Adipocyte (in vitro differentiated cells): Measurements from ENCODE around the gene ITGB3BP.

Experiments used
- DNase-seq: peaks from one replicate; pipeline ENCODE4 v3.0.0-alpha.2; 2015; ENCODE audit warnings: low read depth
- H3K27me3 ChIP-seq: replicated peaks from 2 replicates; pipeline ENCODE4 v1.7.0; 2013; ENCODE audit warnings: mild to moderate bottlenecking, low read length, moderate library complexity; ENCODE audit not compliant: control insufficient read depth, insufficient read depth
- H3K36me3 ChIP-seq: 2 replicates; pipeline ENCODE4 v1.7.0; 2013; ENCODE audit warnings: low read length, mild to moderate bottlenecking, moderate library complexity; ENCODE audit not compliant: control insufficient read depth, insufficient read depth, severe bottlenecking
- H3K4me1 ChIP-seq: 2 replicates; pipeline ENCODE4 v1.7.0; 2013; ENCODE audit warnings: mild to moderate bottlenecking, low read length, moderate library complexity; ENCODE audit not compliant: control insufficient read depth, insufficient read depth
- H3K4me3 ChIP-seq: 2 replicates; pipeline ENCODE4 v1.7.0; 2013; ENCODE audit warnings: mild to moderate bottlenecking, low read length, moderate library complexity
- H3K9ac ChIP-seq: 2 replicates; pipeline ENCODE4 v1.7.0; 2013; ENCODE audit warnings: mild to moderate bottlenecking, low read length, moderate library complexity
- H3K9me3 ChIP-seq: 2 replicates; pipeline ENCODE4 v1.7.0; 2013; ENCODE audit warnings: mild to moderate bottlenecking, low read length, moderate library complexity; ENCODE audit not compliant: control insufficient read depth

The ITGB3BP gene

DNA sequence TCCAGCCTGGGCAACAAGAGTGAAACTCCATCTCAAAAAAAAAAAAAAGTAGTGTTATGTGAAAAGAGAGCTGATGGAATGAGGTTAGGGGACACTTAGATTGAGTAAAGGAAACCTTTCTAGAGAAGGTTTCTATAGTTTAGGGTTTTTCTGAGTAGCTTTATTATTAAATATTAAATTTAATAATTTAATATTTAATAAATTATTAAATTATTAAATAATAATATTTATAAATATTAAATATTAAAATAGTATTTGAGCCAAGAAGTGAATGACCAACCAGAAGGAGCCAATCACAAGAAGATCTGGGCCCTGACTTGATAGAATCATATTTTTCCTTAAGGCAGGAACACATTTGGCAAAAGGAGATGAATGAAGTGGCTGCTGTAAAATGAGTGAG lies 104.9 kb downstream of the ITGB3BP start:
- no peak overlapping the region for H3K4me3 ChIP-seq
- no peak for DNase-seq
- peaks cover 5% of the 10 kb centered on the region for H3K4me1 ChIP-seq
- no peaks in the 10 kb centered on the region for H3K36me3 ChIP-seq
- H3K9ac ChIP-seq: no peak overlapping the region
- H3K9me3 ChIP-seq: no peaks in the 10 kb centered on the region
- H3K27me3 ChIP-seq: no peaks in the 10 kb centered on the region

DNA sequence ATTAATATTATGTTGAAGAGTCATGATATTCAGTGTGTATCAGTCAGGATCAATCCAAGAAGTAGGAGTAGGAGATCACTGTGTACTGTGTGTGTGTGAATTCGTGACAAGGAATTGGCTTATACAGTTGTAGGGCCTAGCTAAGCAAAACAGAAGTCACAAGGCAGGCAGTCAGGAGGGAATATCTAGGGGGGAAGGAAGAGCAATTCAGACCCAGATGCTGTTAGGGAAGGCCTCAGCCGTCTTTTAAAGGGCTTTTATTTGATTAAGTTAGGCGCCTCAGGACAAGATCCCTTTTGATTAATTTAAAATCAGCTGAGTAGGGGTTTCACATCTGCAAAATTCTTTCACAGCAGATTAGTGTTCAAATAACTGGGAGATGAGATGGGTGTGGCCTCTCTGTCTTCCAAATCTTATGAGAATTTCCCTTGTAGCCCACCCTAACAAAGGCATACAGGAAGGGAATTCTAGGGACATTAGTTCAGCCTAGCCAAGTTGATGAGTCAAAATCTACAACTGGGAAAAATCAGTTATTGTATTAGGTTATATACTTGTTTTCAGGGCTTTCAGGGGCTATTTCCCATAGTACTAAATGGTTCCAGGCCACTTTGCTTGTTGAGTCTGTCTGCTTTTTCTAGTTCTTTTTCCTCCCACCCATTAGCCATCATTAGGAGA lies 108.2 kb downstream of the ITGB3BP start:
- H3K9me3 ChIP-seq: no peaks in the 10 kb centered on the region
- no peak for DNase-seq

DNA sequence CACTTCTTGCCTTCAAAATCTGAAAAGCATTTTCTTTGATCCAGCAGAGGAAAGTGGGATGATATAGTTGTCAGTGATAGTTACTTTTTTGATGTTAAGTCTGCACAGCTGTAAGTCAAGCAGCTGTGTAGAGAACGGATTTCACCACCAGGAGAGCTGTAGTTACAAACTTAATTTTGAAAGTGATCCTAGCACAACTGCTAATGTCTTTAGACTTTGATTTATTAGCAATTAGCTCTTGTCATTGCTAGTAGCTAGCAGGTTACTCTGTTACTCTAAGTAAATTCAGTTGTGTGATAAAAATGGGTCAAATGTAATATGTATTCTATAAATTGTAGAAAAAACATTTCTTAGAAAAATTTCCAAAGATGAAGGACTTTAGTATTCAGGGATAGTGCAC lies 109.6 kb downstream of the ITGB3BP start:
- Histone ChIP-seq H3K9ac (no peak overlapping the region), H3K4me3 (no peak overlapping the region), H3K9me3 (no peaks in the 10 kb centered on the region), H3K27me3 (no peaks in the 10 kb centered on the region), H3K36me3 (no peaks in the 10 kb centered on the region), H3K4me1 (peaks cover 11% of the 10 kb centered on the region)
- no peak for DNase-seq

More for the DNA sequence above, 108.2 kb downstream of the ITGB3BP start:
- H3K9ac ChIP-seq: no peak overlapping the region
- no peaks in the 10 kb centered on the region for H3K36me3 ChIP-seq
- no peaks in the 10 kb centered on the region for H3K27me3 ChIP-seq
- peaks cover 11% of the 10 kb centered on the region for H3K4me1 ChIP-seq
- no peak overlapping the region for H3K4me3 ChIP-seq

DNA sequence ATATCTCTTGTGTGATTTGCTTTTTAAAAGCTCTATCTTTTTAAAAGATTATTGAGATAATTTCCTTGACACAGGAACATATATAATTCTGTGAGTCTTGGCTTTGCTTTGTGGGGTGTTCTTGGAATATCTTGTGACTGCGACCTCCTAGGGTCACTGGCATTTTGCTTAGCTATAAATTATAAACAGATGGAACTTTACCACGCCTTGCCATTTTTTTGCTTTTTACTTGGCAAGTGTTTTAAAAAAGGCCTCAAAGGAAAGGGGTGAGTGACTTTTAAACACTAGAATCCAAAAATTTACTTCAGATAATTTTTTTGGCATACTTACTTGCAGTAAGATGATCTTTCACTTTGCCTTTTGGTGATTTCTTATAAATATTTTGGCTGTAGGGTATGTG lies 112.0 kb downstream of the ITGB3BP start:
- Histone ChIP-seq H3K4me1 (peaks cover 6% of the 10 kb centered on the region), H3K9ac (no peak overlapping the region), H3K9me3 (no peaks in the 10 kb centered on the region), H3K36me3 (no peaks in the 10 kb centered on the region), H3K4me3 (no peak overlapping the region), H3K27me3 (no peaks in the 10 kb centered on the region)
- peak; percentile 77 for DNase-seq

DNA sequence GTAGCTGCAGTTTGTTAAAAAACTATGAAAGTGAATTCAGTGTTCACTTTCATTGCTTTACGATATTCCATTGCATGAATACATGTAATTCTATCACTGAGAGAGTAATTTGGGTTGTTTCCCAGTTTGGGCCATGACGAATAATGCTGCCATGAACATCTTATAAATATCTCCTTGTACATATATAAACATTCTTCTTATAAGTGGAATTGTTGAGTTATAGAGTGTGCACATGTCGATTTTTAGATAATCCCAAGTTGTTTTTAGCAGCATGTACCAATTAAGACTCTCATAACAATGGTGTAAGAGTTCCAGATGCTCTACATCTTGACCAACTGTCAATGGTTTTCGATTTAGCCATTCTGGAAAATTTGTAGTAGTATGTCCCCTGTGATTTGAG lies 114.7 kb downstream of the ITGB3BP start:
- Histone ChIP-seq H3K4me1 (peaks cover 6% of the 10 kb centered on the region), H3K4me3 (no peak overlapping the region), H3K9ac (no peak overlapping the region), H3K36me3 (peaks cover 8% of the 10 kb centered on the region), H3K9me3 (no peaks in the 10 kb centered on the region), H3K27me3 (no peaks in the 10 kb centered on the region)
- DNase-seq: peak; percentile 59

DNA sequence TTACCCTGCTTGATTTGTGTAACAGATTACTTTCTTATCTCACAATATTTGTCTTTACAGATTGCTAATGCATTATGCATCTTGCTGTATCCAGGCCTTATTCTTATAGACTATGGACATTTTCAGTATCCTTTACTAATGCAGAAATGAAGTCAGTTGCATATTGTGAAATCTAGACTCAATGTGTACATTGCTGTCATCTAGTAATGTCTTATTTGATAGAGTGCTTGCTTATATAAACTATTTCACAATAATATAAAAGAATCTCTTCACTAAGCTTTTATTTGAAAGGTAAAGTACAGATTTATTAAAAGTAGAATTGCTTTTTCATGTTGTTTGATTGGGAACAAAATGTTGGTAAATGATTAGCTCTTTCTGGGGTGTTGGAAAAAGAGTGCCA lies 116.0 kb downstream of the ITGB3BP start:
- peak; percentile 41 for DNase-seq
- Histone ChIP-seq H3K36me3 (peaks cover 8% of the 10 kb centered on the region), H3K4me1 (peaks cover 6% of the 10 kb centered on the region), H3K9ac (no peak overlapping the region), H3K4me3 (no peak overlapping the region), H3K27me3 (no peaks in the 10 kb centered on the region), H3K9me3 (no peaks in the 10 kb centered on the region)

DNA sequence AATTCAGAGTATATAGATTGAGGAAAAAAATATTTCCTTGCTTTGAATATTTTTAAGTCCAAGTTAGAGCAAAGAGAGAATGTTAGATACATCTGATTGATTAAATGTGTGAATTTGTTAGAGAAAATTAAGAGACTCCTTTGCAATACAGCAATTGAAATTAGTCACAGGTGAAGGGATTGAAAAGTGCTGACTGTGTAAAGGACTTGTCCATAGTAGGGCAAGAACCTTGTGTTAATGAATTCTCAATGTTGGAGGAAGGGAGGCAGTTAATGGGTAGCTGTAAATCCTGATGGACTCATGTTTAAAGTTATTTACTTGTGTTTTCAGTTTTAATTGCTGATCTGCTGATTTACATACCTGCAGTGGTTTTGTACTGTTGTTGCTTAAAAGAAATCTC lies 117.0 kb downstream of the ITGB3BP start:
- peaks cover 3% of the 10 kb centered on the region for H3K4me1 ChIP-seq
- H3K9ac ChIP-seq: no peak overlapping the region
- H3K9me3 ChIP-seq: no peaks in the 10 kb centered on the region
- no peaks in the 10 kb centered on the region for H3K27me3 ChIP-seq
- no peak overlapping the region for H3K4me3 ChIP-seq
- peaks cover 8% of the 10 kb centered on the region for H3K36me3 ChIP-seq
- no peak for DNase-seq

DNA sequence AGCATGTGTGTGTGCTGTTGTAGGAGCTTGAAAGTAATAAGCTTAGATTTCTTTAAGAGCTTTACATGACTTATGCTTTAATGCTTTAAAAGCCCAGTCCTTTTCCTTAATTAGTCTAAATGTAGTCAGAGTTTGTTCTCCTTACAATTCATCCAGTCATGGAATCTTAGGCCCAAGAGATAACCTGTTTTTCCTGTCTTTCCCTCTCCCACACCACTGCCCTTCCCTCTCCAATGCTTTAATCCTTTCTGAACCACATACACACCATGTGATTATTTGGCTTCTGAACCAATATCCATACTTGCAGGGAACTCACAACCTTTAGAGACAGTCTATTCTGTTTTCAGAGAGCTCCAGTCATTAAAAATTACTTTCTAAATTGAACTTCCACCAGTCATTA lies 118.0 kb downstream of the ITGB3BP start:
- Histone ChIP-seq H3K4me1 (no peaks in the 10 kb centered on the region), H3K9me3 (no peaks in the 10 kb centered on the region), H3K9ac (no peak overlapping the region), H3K36me3 (peaks cover 8% of the 10 kb centered on the region), H3K4me3 (no peak overlapping the region), H3K27me3 (no peaks in the 10 kb centered on the region)
- DNase-seq: no peak

DNA sequence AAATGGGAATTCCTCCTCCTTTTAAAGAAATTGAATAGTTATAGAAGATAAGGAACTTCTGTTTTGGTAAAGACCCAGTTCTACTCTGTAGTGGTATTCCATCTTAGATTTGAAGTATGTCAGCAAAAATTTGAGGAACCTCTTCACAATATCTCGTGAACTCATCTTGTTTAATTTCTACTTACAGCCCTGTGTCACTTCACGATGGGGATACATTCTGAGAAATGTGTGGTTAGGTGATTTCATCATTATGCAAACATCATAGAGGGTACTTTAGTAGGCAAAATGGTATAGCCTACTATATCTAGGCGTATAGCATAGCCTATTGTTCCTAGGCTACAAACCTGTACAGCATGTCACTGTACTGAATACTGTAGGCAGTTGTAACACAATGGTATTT lies 119.6 kb downstream of the ITGB3BP start:
- Histone ChIP-seq H3K36me3 (peaks cover 8% of the 10 kb centered on the region), H3K4me1 (no peaks in the 10 kb centered on the region), H3K9ac (no peak overlapping the region), H3K27me3 (no peaks in the 10 kb centered on the region), H3K4me3 (no peak overlapping the region), H3K9me3 (no peaks in the 10 kb centered on the region)
- DNase-seq: no peak

DNA sequence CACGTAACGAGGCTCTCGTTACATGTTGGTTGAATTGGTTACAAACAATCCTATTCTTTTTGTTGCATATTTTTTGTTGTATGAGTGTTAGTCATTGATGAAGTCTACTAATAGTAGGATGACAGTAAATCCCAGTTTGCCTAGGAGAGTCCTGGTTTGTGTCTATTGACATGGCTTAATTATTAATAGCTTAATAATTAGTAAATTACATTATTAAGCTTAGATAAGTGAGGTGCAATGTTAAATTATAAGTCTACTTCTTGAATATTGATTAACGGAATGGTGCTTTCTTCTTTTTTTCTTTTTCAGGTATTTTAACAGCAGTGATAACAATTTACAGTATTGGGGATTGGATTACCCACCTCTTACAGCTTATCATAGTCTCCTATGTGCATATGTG lies 121.1 kb downstream of the ITGB3BP start:
- Histone ChIP-seq H3K4me1 (no peaks in the 10 kb centered on the region), H3K36me3 (peaks cover 8% of the 10 kb centered on the region), H3K27me3 (no peaks in the 10 kb centered on the region), H3K9ac (no peak overlapping the region), H3K4me3 (no peak overlapping the region), H3K9me3 (no peaks in the 10 kb centered on the region)
- no peak for DNase-seq
